GM19397 (cell line): ENCODE measurements around the gene KRTAP3-2.

Experiments
- ATAC-seq: cut with Tn5 transposase; IDR thresholded peaks from one replicate; pipeline ENCODE4 v1.9.1; 2021; ENCODE audit warnings: mild to moderate bottlenecking, moderate library complexity; ENCODE audit not compliant: unreplicated experiment

Gene KRTAP3-2

GRCh38 chr17:41012326-41013120 lies 12.8 kb upstream of the KRTAP3-2 start:
- ATAC-seq, result no peak

GRCh38 chr17:41010441-41010840 lies 10.7 kb upstream of the KRTAP3-2 start:
- no peak for ATAC-seq

GRCh38 chr17:41009936-41010335 lies 10.2 kb upstream of the KRTAP3-2 start:
- ATAC-seq, result no peak

GRCh38 chr17:41009301-41009760 lies 9.6 kb upstream of the KRTAP3-2 start:
- no peak for ATAC-seq

GRCh38 chr17:41008811-41009210 lies 9.1 kb upstream of the KRTAP3-2 start, which contains the start of gene KRTAP3-1:
Gene KRTAP3-1 (minus strand): TSS chr17:41009128. CDS start chr17:41009074, 54 bp downstream.
- ATAC-seq, result no peak

- ATAC-seq, result no peak
Measured at GRCh38 chr17:41004397-41004796, 4.7 kb upstream of the KRTAP3-2 start.

- ATAC-seq, result no peak
Measured at GRCh38 chr17:41003926-41004325, 4.2 kb upstream of the KRTAP3-2 start.

- ATAC-seq, result no peak
Measured at GRCh38 chr17:41002814-41003213, 3.1 kb upstream of the KRTAP3-2 start.

GRCh38 chr17:41001795-41002194 lies 2.1 kb upstream of the KRTAP3-2 start:
- no peak for ATAC-seq

- ATAC-seq, result no peak
Measured at GRCh38 chr17:40997361-40997760, 2.3 kb downstream of the KRTAP3-2 start.

- ATAC-seq, result no peak
Measured at GRCh38 chr17:40996829-40997228, 2.9 kb downstream of the KRTAP3-2 start.

GRCh38 chr17:40995116-40995515 lies 4.6 kb downstream of the KRTAP3-2 start:
- no peak for ATAC-seq

GRCh38 chr17:40993839-40994238 lies 5.9 kb downstream of the KRTAP3-2 start, which contains the start of gene KRTAP3-3:
Gene KRTAP3-3 (minus strand): TSS chr17:40994164. CDS start chr17:40994097, 67 bp downstream.
- ATAC-seq, result no peak

GRCh38 chr17:40993084-40993483 lies 6.6 kb downstream of the KRTAP3-2 start:
- no peak for ATAC-seq

- no peak for ATAC-seq
Measured at GRCh38 chr17:40992666-40993065, 7.0 kb downstream of the KRTAP3-2 start.

- no peak for ATAC-seq
Measured at GRCh38 chr17:40986920-40987319, 12.8 kb downstream of the KRTAP3-2 start.

GRCh38 chr17:40984226-40984625 lies 15.5 kb downstream of the KRTAP3-2 start, which contains the start of gene KRT40:
Gene KRT40 (minus strand): TSS chr17:40984326. CDS start chr17:40984273, 53 bp downstream.
- ATAC-seq, result no peak

GRCh38 chr17:40981115-40981514 lies 18.6 kb downstream of the KRTAP3-2 start:
- no peak for ATAC-seq

GRCh38 chr17:40980596-40980995 lies 19.1 kb downstream of the KRTAP3-2 start:
- ATAC-seq, result no peak

- ATAC-seq, result no peak
Measured at GRCh38 chr17:40980117-40980516, 19.6 kb downstream of the KRTAP3-2 start.

GRCh38 chr17:40978575-40979151 lies 21.0 kb downstream of the KRTAP3-2 start:
- ATAC-seq, result no peak

GRCh38 chr17:40975516-40975915 lies 24.2 kb downstream of the KRTAP3-2 start:
- ATAC-seq, result no peak
